KMS-11 (cell line): ENCODE data around the gene DOK7.

Experiments
- H2AFZ ChIP-seq: fragments of 200-600 bp; sonication (generic); 2 replicates; pipeline ENCODE4 v1.6.1; 2016; ENCODE audit warnings: antibody characterized with exemption, mixed run types, low read depth
- H3K27ac ChIP-seq: fragments of 200-600 bp; sonication (generic); 2 replicates; pipeline ENCODE4 v1.6.1; 2016; ENCODE audit warnings: mild to moderate bottlenecking, mixed run types
- H3K27me3 ChIP-seq: fragments of 200-600 bp; sonication (generic); 2 replicates; pipeline ENCODE4 v1.6.1; 2017; ENCODE audit warnings: mild to moderate bottlenecking, low read depth, mixed run types, moderate library complexity; ENCODE audit not compliant: insufficient read depth
- H3K36me3 ChIP-seq: fragments of 200-600 bp; sonication (generic); 2 replicates; pipeline ENCODE4 v1.6.1; 2017; ENCODE audit warnings: mild to moderate bottlenecking, mixed run types; ENCODE audit not compliant: insufficient read depth
- H3K4me1 ChIP-seq: fragments of 200-600 bp; sonication (generic); 2 replicates; pipeline ENCODE4 v1.6.1; 2016; ENCODE audit warnings: mild to moderate bottlenecking, low read depth, mixed run types; ENCODE audit not compliant: poor library complexity, severe bottlenecking
- H3K4me2 ChIP-seq: fragments of 200-600 bp; sonication (generic); 2 replicates; pipeline ENCODE4 v1.7.0; 2016; ENCODE audit warnings: mild to moderate bottlenecking, mixed run types
- H3K4me3 ChIP-seq: fragments of 200-600 bp; sonication (generic); IDR thresholded peaks from 2 replicates; pipeline ENCODE4 v1.6.1; 2017; ENCODE audit warnings: low read depth, low read length, mixed read lengths; ENCODE audit not compliant: insufficient read depth
- H3K79me2 ChIP-seq: fragments of 200-600 bp; sonication (generic); 2 replicates; pipeline ENCODE4 v1.6.1; 2016; ENCODE audit warnings: low read depth, mixed run types; ENCODE audit not compliant: insufficient read depth
- H3K9ac ChIP-seq: fragments of 200-600 bp; sonication (generic); 2 replicates; pipeline ENCODE4 v1.6.1; 2016; ENCODE audit warnings: mild to moderate bottlenecking, mixed run types
- H4K20me1 ChIP-seq: fragments of 200-600 bp; sonication (generic); 2 replicates; pipeline ENCODE4 v1.6.1; 2016; ENCODE audit warnings: mild to moderate bottlenecking, mixed run types; ENCODE audit not compliant: insufficient read depth
- TF ChIP-seq, protein P1 (sequence below): fragments of 200-600 bp; sonication (generic); conservative IDR thresholded peaks from 2 replicates; pipeline ENCODE4 v1.6.1; 2017; ENCODE audit warnings: low read depth, mild to moderate bottlenecking, antibody characterized with exemption, low read length, moderate library complexity, mixed read lengths

The DOK7 gene

DNA sequence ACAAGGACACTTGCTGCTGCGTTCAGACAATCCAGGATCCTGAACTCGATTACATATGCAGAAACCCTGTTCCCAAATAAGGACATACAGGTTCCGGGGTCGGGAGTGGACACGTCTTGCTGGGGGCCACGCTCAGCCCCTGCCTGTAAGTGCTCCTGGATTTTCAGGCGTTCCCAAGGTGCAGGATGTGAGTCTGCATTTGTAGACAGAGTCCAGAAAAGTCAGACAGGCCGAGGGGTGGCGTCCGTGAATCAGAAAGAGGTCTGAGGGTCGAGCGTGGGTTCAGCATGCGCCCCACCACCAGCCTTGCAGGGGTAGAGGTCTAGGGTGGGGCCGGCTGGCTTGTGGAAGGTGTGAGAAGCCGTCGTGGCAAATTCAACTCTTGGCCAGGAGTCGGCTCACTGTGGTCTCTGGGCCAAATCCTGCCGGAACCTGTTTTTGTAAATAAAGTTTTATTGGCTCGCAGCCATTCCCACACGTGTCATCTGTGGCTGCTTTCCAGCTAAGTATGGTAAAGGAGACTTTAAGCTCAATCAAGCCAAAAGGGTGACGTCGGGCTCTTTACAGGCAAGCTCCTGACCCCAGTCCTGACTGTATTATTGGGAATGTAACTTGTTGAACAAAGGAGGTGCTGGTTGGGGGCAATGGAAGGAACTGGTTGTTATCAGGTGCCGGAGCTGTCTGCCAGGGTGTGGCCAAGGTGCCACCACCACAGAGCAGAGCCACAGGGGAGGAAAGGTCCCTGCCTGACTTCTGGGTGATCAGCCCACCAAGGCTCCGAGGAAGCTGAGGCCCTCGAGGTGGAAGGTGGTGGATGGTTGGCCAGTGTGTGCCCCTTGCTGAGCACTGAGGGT, 7.4 kb downstream of the DOK7 start:
- H3K79me2 ChIP-seq = no peaks in the 10 kb centered on the region
- TF ChIP-seq, protein P1, sequence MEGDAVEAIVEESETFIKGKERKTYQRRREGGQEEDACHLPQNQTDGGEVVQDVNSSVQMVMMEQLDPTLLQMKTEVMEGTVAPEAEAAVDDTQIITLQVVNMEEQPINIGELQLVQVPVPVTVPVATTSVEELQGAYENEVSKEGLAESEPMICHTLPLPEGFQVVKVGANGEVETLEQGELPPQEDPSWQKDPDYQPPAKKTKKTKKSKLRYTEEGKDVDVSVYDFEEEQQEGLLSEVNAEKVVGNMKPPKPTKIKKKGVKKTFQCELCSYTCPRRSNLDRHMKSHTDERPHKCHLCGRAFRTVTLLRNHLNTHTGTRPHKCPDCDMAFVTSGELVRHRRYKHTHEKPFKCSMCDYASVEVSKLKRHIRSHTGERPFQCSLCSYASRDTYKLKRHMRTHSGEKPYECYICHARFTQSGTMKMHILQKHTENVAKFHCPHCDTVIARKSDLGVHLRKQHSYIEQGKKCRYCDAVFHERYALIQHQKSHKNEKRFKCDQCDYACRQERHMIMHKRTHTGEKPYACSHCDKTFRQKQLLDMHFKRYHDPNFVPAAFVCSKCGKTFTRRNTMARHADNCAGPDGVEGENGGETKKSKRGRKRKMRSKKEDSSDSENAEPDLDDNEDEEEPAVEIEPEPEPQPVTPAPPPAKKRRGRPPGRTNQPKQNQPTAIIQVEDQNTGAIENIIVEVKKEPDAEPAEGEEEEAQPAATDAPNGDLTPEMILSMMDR = no peak
- H3K4me1 ChIP-seq = no peaks in the 10 kb centered on the region
- H3K27ac ChIP-seq = no peak overlapping the region
- H3K27me3 ChIP-seq = peaks cover 22% of the 10 kb centered on the region
- H3K4me3 ChIP-seq = no peak overlapping the region
- no peaks in the 10 kb centered on the region for H3K36me3 ChIP-seq
- no peak overlapping the region for H3K9ac ChIP-seq
- H2AFZ ChIP-seq = no peak overlapping the region
- H3K4me2 ChIP-seq = no peak overlapping the region
- H4K20me1 ChIP-seq = no peaks in the 10 kb centered on the region

DNA sequence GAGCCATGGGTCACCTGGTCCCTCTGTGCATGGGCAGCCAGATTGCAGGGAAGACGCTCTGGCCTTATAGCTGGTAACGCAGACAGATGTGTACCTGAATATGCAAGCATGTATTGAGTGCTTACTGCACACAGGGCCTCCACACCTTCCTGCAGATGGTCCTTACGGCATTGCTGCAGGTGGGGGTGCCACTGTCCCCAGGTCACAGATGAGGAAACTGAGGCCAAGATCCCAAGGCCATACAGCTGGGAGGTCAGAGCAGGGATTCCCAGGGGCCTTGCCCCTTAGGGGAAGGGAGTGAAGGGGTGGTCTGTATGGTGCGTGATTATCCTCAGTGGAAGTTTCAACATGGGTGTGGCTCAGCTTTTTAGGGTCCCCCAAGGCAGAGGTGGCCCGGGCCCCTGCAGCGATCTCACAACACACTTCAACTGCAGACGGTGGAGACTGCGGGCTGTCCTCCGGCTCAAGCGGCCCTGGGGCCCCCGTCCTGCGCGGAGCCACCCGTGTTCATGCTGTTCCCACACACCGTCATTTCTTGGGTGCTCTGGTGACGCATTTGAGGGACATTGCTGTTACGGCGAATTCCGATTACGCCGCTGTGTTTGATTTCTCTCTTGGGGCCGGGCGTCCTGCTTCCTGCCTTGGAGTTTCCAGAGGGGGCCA, 8.1 kb downstream of the DOK7 start:
- no peaks in the 10 kb centered on the region for H3K36me3 ChIP-seq
- no peak overlapping the region for H3K4me2 ChIP-seq
- no peaks in the 10 kb centered on the region for H3K4me1 ChIP-seq
- H4K20me1 ChIP-seq = no peaks in the 10 kb centered on the region
- no peak overlapping the region for H3K27ac ChIP-seq
- H3K4me3 ChIP-seq = no peak overlapping the region
- H3K27me3 ChIP-seq = peaks cover 16% of the 10 kb centered on the region
- no peak overlapping the region for H2AFZ ChIP-seq
- H3K9ac ChIP-seq = no peak overlapping the region
- H3K79me2 ChIP-seq = no peaks in the 10 kb centered on the region
- TF ChIP-seq, protein P1 = no peak

DNA sequence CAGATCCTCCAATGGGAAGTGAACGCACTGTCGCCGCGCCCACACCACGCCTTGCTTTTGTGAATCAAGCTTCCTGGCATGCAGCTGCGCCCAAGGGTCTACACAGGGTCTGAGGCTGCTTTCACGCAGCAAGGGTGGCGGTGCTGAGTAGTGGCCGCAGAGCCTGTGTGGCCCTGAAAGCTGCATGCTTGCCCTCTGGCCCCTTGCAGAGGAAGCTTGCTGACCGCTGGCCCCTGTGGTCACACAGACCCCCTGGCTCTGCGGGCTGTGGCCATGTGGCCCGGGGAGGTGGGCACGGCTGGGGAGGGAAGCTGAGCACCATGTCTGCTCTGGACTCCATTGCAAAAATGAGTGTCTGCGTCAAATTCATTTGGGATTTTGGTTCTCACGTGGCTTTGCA, 8.8 kb downstream of the DOK7 start:
- Histone ChIP-seq H4K20me1 (no peaks in the 10 kb centered on the region), H3K4me2 (no peak overlapping the region), H3K27ac (no peak overlapping the region), H3K79me2 (no peaks in the 10 kb centered on the region), H3K27me3 (peaks cover 16% of the 10 kb centered on the region), H3K4me3 (no peak overlapping the region), H3K36me3 (no peaks in the 10 kb centered on the region), H3K4me1 (no peaks in the 10 kb centered on the region), H3K9ac (no peak overlapping the region), H2AFZ (no peak overlapping the region)
- TF ChIP-seq, protein P1 = no peak

DNA sequence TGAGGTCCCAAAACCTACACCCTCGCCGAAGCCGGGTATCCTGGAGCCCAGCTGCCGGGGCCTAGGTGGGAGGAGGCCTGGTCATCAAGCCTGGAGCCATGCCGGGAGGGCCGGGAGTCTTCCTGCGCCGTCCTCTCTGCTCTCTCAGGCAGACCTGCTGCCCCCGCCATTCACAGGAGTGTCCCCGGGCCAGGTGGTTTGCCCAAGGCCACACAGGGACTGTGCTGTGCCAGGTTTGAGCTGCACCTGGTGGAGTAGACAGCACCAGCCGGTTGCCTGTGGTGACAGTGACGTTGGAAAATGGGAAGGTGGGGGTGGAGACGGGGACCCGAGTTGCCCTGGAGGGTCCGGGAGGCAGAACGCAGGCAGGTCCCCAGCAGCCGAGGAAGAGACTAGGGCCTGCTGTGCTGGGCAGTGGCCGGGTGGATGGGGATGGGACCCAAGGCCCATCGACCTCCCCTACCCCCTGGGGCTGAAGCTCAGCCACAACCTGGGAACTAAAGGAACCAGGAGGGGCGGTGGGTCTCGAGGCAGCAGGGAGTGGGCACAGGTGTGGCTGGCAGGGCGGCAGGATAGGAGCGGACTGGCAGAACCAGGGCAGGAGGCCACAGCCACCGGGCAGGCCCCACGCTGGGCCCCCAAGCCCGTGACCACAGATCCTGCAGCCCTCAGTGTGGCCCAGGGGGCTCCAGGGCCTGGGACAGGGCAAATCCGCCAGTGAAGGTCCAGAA, 9.5 kb downstream of the DOK7 start:
- no peak overlapping the region for H3K4me2 ChIP-seq
- no peaks in the 10 kb centered on the region for H3K36me3 ChIP-seq
- peaks cover 20% of the 10 kb centered on the region for H3K27me3 ChIP-seq

More for the DNA sequence above, 9.5 kb downstream of the DOK7 start:
- Histone ChIP-seq H3K9ac (no peak overlapping the region), H3K4me1 (no peaks in the 10 kb centered on the region), H3K27ac (no peak overlapping the region), H3K79me2 (no peaks in the 10 kb centered on the region), H4K20me1 (no peaks in the 10 kb centered on the region), H2AFZ (no peak overlapping the region), H3K4me3 (no peak overlapping the region)
- TF ChIP-seq, protein P1 = no peak
